Left renal pelvis (tissue), 4 donors: Measurements from ENCODE around the gene PSMD8. TPM values are rescaled to one million over a fixed set of nuclear protein-coding genes. Genes with fewer than 3 reads are reported as not detected.
"Not testable (repeated sequence)": the region's sequence is repeated elsewhere in the genome, so short reads cannot be mapped to it uniquely, and the experiment has no call there.

Experiments used
- DNase-seq, 4 donors: peaks; one replicate each; pipeline ENCODE4 v3.0.0-alpha.2; 2013; ENCODE audit warnings: low read depth in 4 of 4, low spot score in 3 of 4
- polyA plus RNA-seq, 4 donors: library from polyadenylated mRNA; unstranded; fragments of 120-200 nt; gene quantifications; one replicate each; pipeline ENCODE4 v1.2.1, GENCODE V29; 2013; ENCODE audit not compliant: insufficient read length in 4 of 4

The PSMD8 gene
- polyA plus RNA-seq, 4 donors: 124 to 168 (median 161) TPM

GRCh38 chr19:38360839-38361631 lies 13.3 kb upstream of the PSMD8 start:
- DNase-seq: no peak

GRCh38 chr19:38361633-38362075 lies 12.7 kb upstream of the PSMD8 start:
- peak in 3 of 4 donors; percentile 58 to 62 (median 60) for DNase-seq

GRCh38 chr19:38362076-38362945 lies 12.1 kb upstream of the PSMD8 start:
- DNase-seq: no peak

DNA sequence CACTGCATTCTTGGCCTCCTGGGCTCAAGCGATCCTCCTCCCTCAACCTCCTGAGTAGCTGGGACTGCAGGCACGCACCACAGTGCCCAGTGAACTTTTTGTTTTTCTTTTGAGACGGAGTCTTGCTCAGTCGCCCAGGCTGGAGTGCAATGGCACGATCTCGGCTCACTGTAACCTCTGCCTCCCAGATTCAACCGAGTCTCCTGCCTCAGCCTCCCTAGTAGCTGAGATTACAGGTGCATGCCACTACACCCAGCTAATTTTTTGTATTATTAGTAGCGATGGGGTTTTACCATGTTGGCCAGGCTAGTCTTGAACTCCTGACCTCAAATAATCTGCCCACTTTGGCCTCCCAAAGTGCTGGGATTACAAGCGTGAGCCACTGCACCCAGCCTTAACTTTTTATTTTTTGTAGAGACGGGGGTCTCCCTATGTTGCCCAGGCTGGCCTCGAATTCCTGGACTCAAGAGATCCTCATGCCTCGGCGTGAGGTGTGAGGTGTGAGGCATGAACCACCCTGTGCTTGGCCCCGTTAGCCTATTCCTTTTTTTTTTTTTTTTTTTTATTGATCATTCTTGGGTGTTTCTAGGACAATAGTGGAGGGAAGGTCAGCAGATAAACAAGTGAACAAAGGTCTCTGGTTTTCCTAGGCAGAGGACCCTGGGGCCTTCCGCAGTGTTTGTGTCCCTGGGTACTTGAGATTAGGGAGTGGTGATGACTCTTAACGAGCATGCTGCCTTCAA lies 11.3 kb upstream of the PSMD8 start:
- DNase-seq: not testable (repeated sequence)

GRCh38 chr19:38367041-38367440 lies 7.3 kb upstream of the PSMD8 start:
- no peak for DNase-seq

- no peak for DNase-seq
Observed at GRCh38 chr19:38369584-38369983, 4.8 kb upstream of the PSMD8 start.

GRCh38 chr19:38370299-38370698 lies 4.1 kb upstream of the PSMD8 start:
- DNase-seq: no peak

DNA sequence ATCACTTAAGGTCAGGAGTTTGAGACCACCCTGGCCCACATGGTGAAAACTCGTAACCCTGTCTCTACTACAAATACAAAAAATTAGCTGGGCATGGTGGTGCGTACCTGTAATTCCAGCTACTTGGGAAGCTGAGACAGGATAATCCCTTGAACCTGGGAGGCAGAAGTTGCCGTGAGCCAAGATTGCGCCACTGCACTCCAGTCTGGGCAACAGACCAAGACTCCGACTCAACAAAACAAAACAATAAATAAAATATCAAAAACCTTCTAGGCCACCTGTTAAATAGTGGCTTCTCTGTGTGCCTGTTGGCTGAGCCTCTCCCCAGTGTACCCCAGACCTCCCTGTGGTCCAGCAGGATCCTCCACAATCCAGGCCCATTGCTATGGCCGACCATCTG lies 3.3 kb upstream of the PSMD8 start:
- no peak for DNase-seq

DNA sequence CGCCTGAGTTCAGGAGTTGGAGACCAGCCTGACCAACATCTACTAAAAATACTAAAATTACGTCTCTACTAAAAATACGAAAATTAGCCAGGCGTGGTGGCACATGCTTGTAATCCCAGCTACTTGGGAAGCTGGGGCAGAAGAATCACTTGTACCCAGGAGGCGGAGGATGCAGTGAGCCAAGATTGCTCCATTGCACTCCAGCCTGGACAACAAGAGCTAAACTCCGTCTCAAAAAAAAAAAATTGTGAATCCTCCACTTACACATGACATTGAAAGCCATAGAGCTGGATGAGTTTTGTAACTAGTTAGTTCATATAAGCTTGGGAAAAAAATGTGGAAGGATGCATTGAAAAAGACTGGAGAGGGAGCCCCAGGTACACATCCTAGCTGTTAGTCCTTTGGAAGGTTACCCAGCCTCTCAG lies 452 bp upstream of the PSMD8 start:
- DNase-seq: no peak

- DNase-seq: no peak
Observed at GRCh38 chr19:38375098-38375493, 725 bp downstream of the PSMD8 start.

GRCh38 chr19:38375748-38376147 lies 1.4 kb downstream of the PSMD8 start:
- DNase-seq: no peak

DNA sequence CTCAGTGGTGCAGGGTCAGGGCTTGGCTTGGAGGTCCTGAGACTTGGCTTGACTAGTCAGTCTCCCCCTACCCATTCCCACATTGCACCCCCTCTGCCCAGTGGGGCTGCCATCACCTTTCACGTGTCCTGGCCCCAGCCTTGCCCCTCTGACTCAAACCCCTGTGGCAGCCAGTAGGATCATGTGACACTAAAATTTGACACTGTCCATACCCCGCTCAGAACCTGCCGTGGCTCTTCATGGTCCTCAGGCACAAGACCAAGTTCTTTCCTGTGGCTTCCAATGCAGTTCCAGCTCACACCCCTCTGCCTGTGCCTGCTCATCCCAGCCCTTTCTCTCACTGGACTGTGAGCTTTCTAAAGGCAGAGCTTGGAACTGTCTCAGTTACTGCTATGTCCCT lies 2.2 kb downstream of the PSMD8 start:
- no peak for DNase-seq

- no peak for DNase-seq
Observed at GRCh38 chr19:38377052-38377451, 2.7 kb downstream of the PSMD8 start.

DNA sequence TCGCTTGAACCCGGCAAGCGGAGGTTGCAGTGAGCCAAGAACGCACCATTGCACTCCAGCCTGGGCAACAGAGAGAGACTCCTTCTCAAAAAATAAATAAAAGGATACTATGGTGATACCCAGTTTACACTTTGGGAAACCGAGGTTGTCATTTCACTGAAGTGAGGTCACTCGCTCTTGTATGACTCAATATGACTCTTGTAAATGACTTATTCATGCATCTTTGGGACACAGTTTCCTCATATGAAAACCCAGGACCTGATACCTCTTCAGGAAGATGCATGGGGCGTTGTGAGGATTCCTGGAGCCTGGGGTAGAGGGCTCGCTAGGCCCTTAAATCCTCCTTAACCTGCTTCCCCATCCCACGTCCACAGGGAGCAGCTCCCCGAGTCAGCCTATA lies 4.5 kb downstream of the PSMD8 start:
- no peak for DNase-seq

DNA sequence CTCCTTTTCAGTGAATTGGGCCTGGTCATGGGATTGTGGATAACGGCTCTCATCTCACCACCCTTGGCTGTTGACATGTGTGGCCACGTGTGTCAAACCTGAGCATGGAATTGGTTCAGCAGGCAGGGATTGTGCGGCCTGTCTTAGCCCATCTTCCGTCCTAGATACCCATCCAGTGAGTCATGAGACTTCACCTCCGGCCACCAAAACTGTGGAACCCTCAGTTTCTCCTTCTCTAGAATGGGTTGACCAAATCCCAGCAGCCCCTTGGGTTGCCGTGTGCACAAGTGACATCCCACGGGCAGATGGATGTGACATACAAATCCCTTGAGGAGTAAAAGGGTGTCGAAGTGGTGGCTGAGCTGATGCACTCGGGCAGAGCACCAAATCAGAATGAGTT lies 6.8 kb downstream of the PSMD8 start:
- no peak for DNase-seq

- no peak for DNase-seq
Observed at GRCh38 chr19:38383184-38383583, 8.8 kb downstream of the PSMD8 start.

DNA sequence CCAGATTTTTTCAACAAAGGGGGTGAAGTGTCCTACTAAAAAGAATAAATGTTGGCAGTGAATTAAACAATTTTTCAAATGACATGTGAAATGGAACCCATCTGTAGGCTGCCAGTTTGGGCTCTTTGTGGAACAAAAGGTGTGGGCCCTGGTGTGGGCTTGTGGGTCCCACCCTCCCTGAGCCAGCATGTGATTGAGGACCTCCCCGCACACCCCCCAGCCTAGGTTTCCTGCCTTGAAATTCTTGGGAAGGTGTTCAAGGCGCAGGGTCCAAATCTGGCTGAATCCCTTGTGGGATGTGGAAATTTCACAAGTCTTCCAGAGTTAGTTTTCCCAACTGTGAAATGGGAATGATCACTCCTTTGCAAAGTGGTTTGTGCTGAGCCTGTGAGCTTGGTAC lies 9.4 kb downstream of the PSMD8 start:
- no peak for DNase-seq

GRCh38 chr19:38384209-38385027 lies 10.0 kb downstream of the PSMD8 start:
- no peak for DNase-seq

- DNase-seq: no peak
Observed at GRCh38 chr19:38385057-38385803, 10.9 kb downstream of the PSMD8 start.
